Activated CD4-positive, CD25-positive, alpha-beta regulatory T cell treated with anti-CD3 and anti-CD28 coated beads, Interleukin-2, amount 50 U/mL, for 24 hours (primary cell): Measurements from ENCODE around the gene DUSP16.

Experiments
- ATAC-seq, 2 donors: fragments of 150-1000 bp; cut with Tn5 transposase; one replicate each; pipeline ENCODE4 v1.10.0; 2021; ENCODE audit warnings: mild to moderate bottlenecking in 1 of 2, moderate library complexity in 1 of 2

DUSP16 gene

GRCh38 chr12:12436831-12437345, 125.8 kb downstream of the DUSP16 start:
- ATAC-seq, result no peak

- ATAC-seq, result no peak
These were observed 129.4 kb downstream of the DUSP16 start for GRCh38 chr12:12433203-12433731.

DNA sequence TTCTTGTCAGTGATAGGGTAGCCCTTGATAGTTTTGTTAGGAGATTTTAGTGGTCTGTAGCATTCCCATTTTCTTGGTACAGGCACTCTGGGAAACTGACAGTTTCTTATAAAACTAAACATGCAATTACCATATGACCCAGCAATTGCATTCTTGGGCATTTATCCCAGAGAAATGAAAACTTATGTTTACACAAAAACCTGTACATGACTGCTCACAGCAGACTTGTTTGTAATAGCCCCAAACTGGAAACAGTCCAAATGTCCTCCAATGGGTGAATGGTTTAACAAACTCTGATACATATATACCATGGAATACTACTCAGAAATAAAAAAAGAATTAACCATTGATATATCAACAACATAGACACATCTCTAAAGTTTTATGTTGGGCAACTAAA, 130.3 kb downstream of the DUSP16 start:
- no peak for ATAC-seq

- ATAC-seq, result no peak
These were observed 133.6 kb downstream of the DUSP16 start for GRCh38 chr12:12428961-12429657.

GRCh38 chr12:12428047-12428446, 134.6 kb downstream of the DUSP16 start:
- ATAC-seq, result peak in 1 of 2 donors; percentile 41

GRCh38 chr12:12427568-12427967, 135.1 kb downstream of the DUSP16 start:
- no peak for ATAC-seq

DNA sequence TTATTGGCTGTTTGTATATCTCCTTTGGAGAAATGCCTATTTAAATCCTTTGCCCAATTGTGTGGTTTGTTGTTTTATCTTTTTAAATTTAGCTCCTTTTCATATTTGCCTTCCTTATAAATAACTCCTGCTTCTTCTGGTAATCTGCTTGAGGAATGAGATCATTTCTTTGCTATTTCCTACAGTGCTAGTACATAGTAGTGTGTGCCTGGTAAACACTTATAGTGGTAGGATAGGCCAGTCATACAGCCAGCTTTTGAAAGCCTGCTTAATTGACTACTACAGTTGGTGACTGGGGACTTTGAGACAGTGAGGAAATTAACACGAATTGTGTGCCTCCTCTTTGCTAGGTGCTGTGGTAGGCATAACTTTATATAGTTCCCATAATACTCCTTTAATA, 137.0 kb downstream of the DUSP16 start:
- no peak for ATAC-seq

DNA sequence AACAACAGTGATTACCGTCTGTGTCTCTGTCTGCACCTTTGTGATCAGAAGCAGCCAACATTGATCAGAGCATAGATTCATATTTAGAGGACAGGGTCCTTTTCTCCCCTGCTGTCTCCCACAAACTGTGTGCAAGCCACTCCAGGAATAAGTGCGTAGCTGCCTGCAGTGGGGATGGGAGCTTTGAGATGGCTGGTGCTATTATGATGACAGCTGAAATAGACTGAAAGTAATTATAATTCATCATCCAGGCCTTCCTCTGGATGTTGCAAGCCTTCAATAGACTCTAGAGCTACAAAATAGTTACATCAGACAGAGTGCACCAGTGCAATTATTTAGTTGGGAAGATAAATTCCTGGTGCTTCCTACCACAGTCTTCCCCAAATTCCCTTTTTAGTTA, 137.7 kb downstream of the DUSP16 start:
- no peak for ATAC-seq
